ENCODE results near the gene DUOX1. TPM values are rescaled to one million over a fixed set of nuclear protein-coding genes. Genes with fewer than 3 reads are reported as not detected.

Gene DUOX1
- total RNA-seq, result under 1 TPM in 1 of 2 donors, not detected in 1; under 0.01 TPM

GRCh38 chr15:45129651-45130129 is at the start of gene DUOX1, which contains the start of gene DUOXA1:
DUOX1 (plus strand) TSS chr15:45129994; CDS start chr15:45131967, 1,973 bp downstream.
DUOXA1 (minus strand) TSS chr15:45129879; CDS start chr15:45123014, 6,865 bp downstream.

GRCh38 chr15:45114076-45114750 is 15.6 kb upstream of the DUOX1 start, which contains the start of the genes DUOX2 and DUOXA2:
DUOX2 (minus strand) TSS chr15:45114172; CDS start chr15:45113411, 761 bp downstream.
DUOXA2 (plus strand) TSS chr15:45114326; CDS start chr15:45114606, 280 bp downstream.

GRCh38 chr15:45187894-45188830 is 58.4 kb downstream of the DUOX1 start, which contains the start of gene SHF:
SHF (minus strand) TSS chr15:45187966; CDS start chr15:45187951, 15 bp downstream.

Other genes starting within 250 kb of the DUOX1 start
- not detected for gene TERB2, start 173.3 kb upstream of the DUOX1 start, total RNA-seq
- gene SORD, start 106.8 kb upstream of the DUOX1 start, total RNA-seq, result 100 to 1,000 TPM in 1 of 2 donors, 10 to 100 TPM in 1; 81.6 to 102 TPM
- gene DUOX2, start 15.8 kb upstream of the DUOX1 start, total RNA-seq, result under 1 TPM in 1 of 2 donors, not detected in 1; under 0.01 TPM
- gene DUOXA2, start 15.7 kb upstream of the DUOX1 start, total RNA-seq, result not detected
- gene DUOXA1, start 115 bp upstream of the DUOX1 start, total RNA-seq, result under 1 TPM in 1 of 2 donors, not detected in 1; under 0.01 TPM
- 1 to 10 TPM; 3.7 to 3.8 TPM for gene SHF, start 58.0 kb downstream of the DUOX1 start, total RNA-seq
- not detected for gene SLC28A2, start 122.2 kb downstream of the DUOX1 start, total RNA-seq
- gene GATM, start 248.6 kb downstream of the DUOX1 start, total RNA-seq, result 10 to 100 TPM; 20.3 to 29.6 TPM